Stimulated activated CD4-positive, alpha-beta T cell treated with anti-CD3 and anti-CD28 coated beads, Interleukin-2, amount 100 ng/mL, for 24 hours (primary cell): ENCODE measurements around the gene ZBTB12.
A peak's percentile ranks its signal among the peaks of the same experiment; 100 is the strongest.
"Not testable (repeated sequence)": the region's sequence is repeated elsewhere in the genome, so short reads cannot be mapped to it uniquely, and the experiment has no call there.

Source experiments
- DNase-seq, 2 donors: peaks; one replicate each; pipeline ENCODE4 v3.0.0-alpha.2; 2020

ZBTB12 gene, protein sequence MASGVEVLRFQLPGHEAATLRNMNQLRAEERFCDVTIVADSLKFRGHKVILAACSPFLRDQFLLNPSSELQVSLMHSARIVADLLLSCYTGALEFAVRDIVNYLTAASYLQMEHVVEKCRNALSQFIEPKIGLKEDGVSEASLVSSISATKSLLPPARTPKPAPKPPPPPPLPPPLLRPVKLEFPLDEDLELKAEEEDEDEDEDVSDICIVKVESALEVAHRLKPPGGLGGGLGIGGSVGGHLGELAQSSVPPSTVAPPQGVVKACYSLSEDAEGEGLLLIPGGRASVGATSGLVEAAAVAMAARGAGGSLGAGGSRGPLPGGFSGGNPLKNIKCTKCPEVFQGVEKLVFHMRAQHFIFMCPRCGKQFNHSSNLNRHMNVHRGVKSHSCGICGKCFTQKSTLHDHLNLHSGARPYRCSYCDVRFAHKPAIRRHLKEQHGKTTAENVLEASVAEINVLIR

GRCh38 chr6:31901953-31902643, at the start of gene ZBTB12:
Gene ZBTB12 (minus strand): TSS chr6:31902086. CDS start chr6:31901305, 781 bp downstream.
- peak; percentile 87 to 90 for DNase-seq

- DNase-seq = no peak
Observed at GRCh38 chr6:31949926-31950548, 48.2 kb upstream of the ZBTB12 start.

DNA sequence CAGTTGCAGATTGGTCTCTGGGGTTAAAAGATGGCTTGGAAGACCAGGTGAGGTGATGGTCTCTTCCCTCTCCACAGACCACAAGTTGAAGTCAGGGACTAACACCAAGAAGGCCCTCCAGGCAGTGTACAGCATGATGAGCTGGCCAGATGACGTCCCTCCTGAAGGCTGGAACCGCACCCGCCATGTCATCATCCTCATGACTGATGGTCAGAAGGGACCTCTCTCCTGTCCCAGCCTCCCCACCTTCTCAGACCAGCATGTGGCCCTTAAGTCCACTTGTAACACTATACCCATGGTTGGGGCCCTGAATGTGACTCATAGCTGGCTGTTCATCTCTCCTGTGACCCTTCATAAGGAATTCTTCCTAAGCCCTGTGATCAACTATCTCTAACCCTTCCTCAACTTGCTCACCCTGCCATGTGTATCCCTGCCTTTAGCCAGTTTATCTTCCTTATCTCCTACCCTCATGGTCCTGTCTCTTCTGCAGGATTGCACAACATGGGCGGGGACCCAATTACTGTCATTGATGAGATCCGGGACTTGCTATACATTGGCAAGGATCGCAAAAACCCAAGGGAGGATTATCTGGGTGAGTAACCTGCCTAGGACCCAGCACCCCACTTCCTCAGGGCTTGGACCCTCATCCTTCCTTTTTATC, 47.0 kb upstream of the ZBTB12 start:
- no peak for DNase-seq

DNA sequence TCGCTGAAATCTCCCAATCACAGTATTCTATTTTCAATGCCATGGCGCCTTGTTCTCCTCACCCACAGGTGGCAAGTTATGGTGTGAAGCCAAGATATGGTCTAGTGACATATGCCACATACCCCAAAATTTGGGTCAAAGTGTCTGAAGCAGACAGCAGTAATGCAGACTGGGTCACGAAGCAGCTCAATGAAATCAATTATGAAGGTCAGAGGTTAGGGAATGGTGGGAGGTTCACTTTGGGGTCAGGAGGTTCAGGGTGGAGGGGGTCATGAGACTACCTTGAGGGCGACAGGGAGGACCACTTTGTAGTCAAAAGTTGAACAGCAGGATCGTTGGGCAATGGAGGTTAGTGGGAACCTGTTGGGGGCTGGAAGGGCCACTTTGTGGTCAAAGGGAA, 46.4 kb upstream of the ZBTB12 start:
- no peak for DNase-seq

DNA sequence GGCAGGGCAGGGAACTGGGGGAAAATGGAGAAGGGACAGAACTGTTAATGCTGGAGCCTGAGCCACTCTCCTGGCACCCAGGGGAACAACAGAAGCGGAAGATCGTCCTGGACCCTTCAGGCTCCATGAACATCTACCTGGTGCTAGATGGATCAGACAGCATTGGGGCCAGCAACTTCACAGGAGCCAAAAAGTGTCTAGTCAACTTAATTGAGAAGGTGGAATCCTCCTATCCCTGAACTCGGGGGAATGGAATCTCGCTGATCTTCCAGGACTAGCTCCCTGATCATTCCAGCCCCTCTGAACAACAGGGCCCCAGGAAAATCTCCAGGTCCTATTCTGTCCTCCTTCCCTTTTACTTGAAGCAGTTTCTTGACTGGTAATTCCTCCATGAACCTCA, 46.0 kb upstream of the ZBTB12 start:
- DNase-seq = no peak

GRCh38 chr6:31947070-31947675, 45.3 kb upstream of the ZBTB12 start:
- no peak for DNase-seq

- no peak for DNase-seq
Observed at GRCh38 chr6:31946370-31946885, 44.5 kb upstream of the ZBTB12 start.

GRCh38 chr6:31945507-31946369, 43.9 kb upstream of the ZBTB12 start, which contains the start of gene CFB:
Gene CFB (plus strand): TSS chr6:31946095. CDS start chr6:31946222, 127 bp downstream.
- no peak for DNase-seq

DNA sequence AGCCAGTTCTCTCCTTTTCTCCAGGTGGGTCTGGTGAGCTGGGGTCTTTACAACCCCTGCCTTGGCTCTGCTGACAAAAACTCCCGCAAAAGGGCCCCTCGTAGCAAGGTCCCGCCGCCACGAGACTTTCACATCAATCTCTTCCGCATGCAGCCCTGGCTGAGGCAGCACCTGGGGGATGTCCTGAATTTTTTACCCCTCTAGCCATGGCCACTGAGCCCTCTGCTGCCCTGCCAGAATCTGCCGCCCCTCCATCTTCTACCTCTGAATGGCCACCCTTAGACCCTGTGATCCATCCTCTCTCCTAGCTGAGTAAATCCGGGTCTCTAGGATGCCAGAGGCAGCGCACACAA, 43.2 kb upstream of the ZBTB12 start:
- DNase-seq = no peak

DNA sequence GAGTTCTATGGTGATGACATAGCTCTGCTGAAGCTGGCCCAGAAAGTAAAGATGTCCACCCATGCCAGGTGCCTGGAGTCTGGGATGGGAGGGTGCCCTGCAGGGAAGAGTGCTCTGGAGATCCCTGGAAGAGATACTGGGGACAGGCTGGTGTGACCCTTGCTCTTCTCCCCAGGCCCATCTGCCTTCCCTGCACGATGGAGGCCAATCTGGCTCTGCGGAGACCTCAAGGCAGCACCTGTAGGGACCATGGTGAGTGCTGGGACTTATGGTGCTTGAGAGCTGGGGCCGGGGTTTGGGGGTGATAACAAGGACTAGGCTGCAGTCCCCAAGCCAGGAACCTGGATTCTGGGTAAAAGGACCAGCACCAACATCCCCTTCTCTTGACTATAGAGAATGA, 41.9 kb upstream of the ZBTB12 start:
- DNase-seq = no peak

- no peak for DNase-seq
Observed at GRCh38 chr6:31940256-31940664, 38.4 kb upstream of the ZBTB12 start.

DNA sequence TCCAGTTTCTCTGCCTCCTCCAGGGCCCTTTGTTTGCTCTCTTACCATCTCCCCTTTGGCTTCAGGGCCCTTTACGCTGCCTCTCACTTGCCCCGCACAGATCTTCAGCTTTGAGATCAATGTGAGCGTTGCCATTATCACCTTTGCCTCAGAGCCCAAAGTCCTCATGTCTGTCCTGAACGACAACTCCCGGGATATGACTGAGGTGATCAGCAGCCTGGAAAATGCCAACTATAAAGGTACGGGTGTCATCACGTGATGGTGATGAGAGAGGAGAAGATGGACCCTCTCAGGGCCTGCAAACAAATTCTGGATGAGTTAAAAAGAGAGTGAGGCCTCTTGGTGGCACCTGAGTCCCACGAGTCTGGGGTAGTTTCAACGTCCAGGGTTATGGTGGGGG, 33.9 kb upstream of the ZBTB12 start:
- no peak for DNase-seq

- no peak for DNase-seq
Observed at GRCh38 chr6:31935021-31935420, 33.1 kb upstream of the ZBTB12 start.

DNA sequence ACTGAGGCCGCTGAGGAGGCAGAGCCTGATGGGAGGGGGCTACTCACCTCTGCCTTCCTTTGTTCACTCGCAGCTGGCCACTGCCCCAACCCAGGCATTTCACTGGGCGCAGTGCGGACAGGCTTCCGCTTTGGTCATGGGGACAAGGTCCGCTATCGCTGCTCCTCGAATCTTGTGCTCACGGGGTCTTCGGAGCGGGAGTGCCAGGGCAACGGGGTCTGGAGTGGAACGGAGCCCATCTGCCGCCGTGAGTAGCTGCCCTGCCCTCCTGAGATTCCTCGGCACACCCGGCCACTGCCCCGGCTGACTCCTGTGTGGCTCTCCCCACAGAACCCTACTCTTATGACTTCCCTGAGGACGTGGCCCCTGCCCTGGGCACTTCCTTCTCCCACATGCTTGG, 31.7 kb upstream of the ZBTB12 start:
- DNase-seq = no peak

DNA sequence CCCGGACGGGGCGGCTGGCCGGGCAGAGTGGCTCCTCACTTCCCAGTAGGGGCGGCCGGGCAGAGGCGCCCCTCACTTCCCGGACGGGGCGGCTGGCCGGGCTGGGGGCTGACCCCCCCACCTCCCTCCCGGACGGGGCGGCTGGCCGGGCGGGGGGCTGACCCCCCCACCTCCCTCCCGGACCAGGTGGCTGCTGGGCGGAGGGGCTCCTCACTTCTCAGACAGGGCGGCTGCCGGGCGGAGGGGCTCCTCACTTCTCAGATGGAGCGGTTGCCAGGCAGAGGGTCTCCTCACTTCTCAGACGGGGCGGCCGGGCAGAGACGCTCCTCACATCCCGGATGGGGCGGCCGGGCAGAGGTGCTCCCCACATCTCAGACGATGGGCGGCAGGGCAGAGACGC, 30.3 kb upstream of the ZBTB12 start:
- DNase-seq = not testable (repeated sequence)

GRCh38 chr6:31930962-31931361, 29.1 kb upstream of the ZBTB12 start:
- DNase-seq = no peak

- no peak for DNase-seq
Observed at GRCh38 chr6:31928672-31928939, 26.7 kb upstream of the ZBTB12 start.

- no peak for DNase-seq
Observed at GRCh38 chr6:31927863-31928671, 26.2 kb upstream of the ZBTB12 start.

DNA sequence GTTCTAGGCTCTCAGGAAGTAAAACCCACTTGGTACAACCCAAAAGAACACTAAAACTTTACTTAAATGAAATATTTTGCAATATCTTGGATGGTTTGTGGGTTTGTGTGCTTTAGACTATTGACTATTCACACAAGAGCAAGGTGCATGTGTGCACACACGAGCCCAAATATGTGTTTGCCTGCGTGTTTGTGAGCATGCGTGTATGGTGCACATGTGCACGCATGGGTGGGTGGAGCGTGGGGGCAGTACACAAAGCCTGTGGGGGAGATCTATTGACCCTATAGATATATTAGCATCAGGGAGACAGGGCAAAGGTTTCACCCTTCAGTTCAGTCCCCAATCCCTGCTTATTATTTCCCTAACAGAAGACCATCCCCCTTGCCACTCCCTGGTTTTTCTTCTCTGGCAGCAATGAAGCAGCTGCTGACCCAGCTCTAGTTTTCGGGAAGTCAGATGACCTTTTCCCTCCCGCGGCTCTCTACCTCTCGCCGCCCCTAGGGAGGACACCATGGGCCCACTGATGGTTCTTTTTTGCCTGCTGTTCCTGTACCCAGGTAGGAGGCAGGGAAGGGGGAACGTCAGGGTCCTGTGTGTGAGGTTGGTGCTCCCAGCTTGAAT, 25.5 kb upstream of the ZBTB12 start, which contains the start of gene C2:
C2 (plus strand) TSS at position 476 of the 621 bp plus-strand sequence; CDS start at position 512, 36 bp downstream.
- DNase-seq = no peak

- DNase-seq = no peak
Observed at GRCh38 chr6:31922942-31923341, 21.1 kb upstream of the ZBTB12 start.
